Colonic mucosa (tissue), 4 donors: ENCODE data around the gene JAKMIP1. TPM values are rescaled to one million over a fixed set of nuclear protein-coding genes. Genes with fewer than 3 reads are reported as not detected.

Experiments
- DNase-seq: peaks from one replicate; pipeline ENCODE4 v3.0.0-alpha.2; 2020
- H3K27ac ChIP-seq: fragments of 200-600 bp; one replicate; pipeline ENCODE4 v1.8.0; 2021
- H3K27me3 ChIP-seq: fragments of 200-600 bp; one replicate; pipeline ENCODE4 v1.8.0; 2021
- H3K36me3 ChIP-seq: fragments of 200-600 bp; one replicate; pipeline ENCODE4 v1.8.0; 2021
- H3K4me1 ChIP-seq: fragments of 200-600 bp; one replicate; pipeline ENCODE4 v1.8.0; 2021; ENCODE audit warnings: mild to moderate bottlenecking
- H3K4me3 ChIP-seq: fragments of 200-600 bp; one replicate; pipeline ENCODE4 v1.8.0; 2021
- H3K9ac ChIP-seq, 2 donors: one replicate each; pipeline ENCODE4 v1.7.0; 2013; ENCODE audit warnings: control low read depth in 2 of 2, low read depth in 2 of 2, low read length in 2 of 2
- H3K9me3 ChIP-seq: fragments of 200-600 bp; one replicate; pipeline ENCODE4 v1.8.0; 2021
- CTCF ChIP-seq: fragments of 200-600 bp; IDR thresholded peaks from one replicate; pipeline ENCODE4 v1.8.0; 2022; ENCODE audit warnings: antibody characterized with exemption, mild to moderate bottlenecking
- intact Hi-C: fragments of 100-400 bp; cut with DNase I; formaldehyde crosslinking; loops from one replicate; pipeline ENCODE4 v1.14.1; 2022
- total RNA-seq, 2 donors: library from RNA; stranded (reverse); fragmentation: NEBNext Ultra II Directional in 1 of 2; extraction: Animal tissue kit (Norgen Biotek cat#: 25700) in 1 of 2; gene quantifications; one replicate each; pipeline ENCODE4 v1.2.1, GENCODE V29; 2021
- donor health status: healthy.
- donor health status: DM: no; HTN: no; CAD: no.
- donor health status: DM: no; HTN: no; CAD: no.

Gene JAKMIP1
- total RNA-seq, 2 donors from 2014 or later: 0.19 to 0.42 TPM

- TF ChIP-seq CTCF: no peak
- Histone ChIP-seq H3K4me1 (no peaks in the 10 kb centered on the region), H3K36me3 (no peaks in the 10 kb centered on the region), H3K9ac (no peak overlapping the region), H3K27ac (no peak overlapping the region), H3K27me3 (no peaks in the 10 kb centered on the region), H3K9me3 (no peaks in the 10 kb centered on the region), H3K4me3 (no peak overlapping the region)
- DNase-seq: no peak
- intact Hi-C loops: no loop called here
Measured at GRCh38 chr4:6162885-6163284, 37.5 kb downstream of the JAKMIP1 start.

- Histone ChIP-seq H3K9ac (no peak overlapping the region), H3K36me3 (no peaks in the 10 kb centered on the region), H3K27ac (no peak overlapping the region), H3K9me3 (no peaks in the 10 kb centered on the region), H3K4me1 (no peaks in the 10 kb centered on the region), H3K4me3 (no peak overlapping the region), H3K27me3 (no peaks in the 10 kb centered on the region)
- DNase-seq: no peak
- intact Hi-C loops: no loop called here
- no peak for TF ChIP-seq CTCF
Measured at GRCh38 chr4:6161921-6162464, 38.4 kb downstream of the JAKMIP1 start.

GRCh38 chr4:6160536-6160935 lies 39.8 kb downstream of the JAKMIP1 start:
- Histone ChIP-seq H3K4me1 (no peaks in the 10 kb centered on the region), H3K27me3 (no peaks in the 10 kb centered on the region), H3K36me3 (no peaks in the 10 kb centered on the region), H3K9me3 (no peaks in the 10 kb centered on the region), H3K27ac (no peak overlapping the region), H3K4me3 (no peak overlapping the region), H3K9ac (no peak overlapping the region)
- no peak for TF ChIP-seq CTCF
- no peak for DNase-seq
- intact Hi-C loops: no loop called here

- Histone ChIP-seq H3K9me3 (no peaks in the 10 kb centered on the region), H3K4me1 (no peaks in the 10 kb centered on the region), H3K27ac (no peak overlapping the region), H3K4me3 (no peak overlapping the region), H3K27me3 (no peaks in the 10 kb centered on the region), H3K9ac (no peak overlapping the region), H3K36me3 (no peaks in the 10 kb centered on the region)
- DNase-seq: no peak
- TF ChIP-seq CTCF: no peak
- intact Hi-C loops: no loop called here
Measured at GRCh38 chr4:6157926-6158325, 42.4 kb downstream of the JAKMIP1 start.

GRCh38 chr4:6155996-6156750 lies 44.2 kb downstream of the JAKMIP1 start:
- no peaks in the 10 kb centered on the region for H3K4me1 ChIP-seq
- DNase-seq: no peak
- no peak overlapping the region for H3K27ac ChIP-seq
- no peak overlapping the region for H3K9ac ChIP-seq
- no peaks in the 10 kb centered on the region for H3K36me3 ChIP-seq
- no peaks in the 10 kb centered on the region for H3K27me3 ChIP-seq
- no peak overlapping the region for H3K4me3 ChIP-seq
- no peaks in the 10 kb centered on the region for H3K9me3 ChIP-seq
- intact Hi-C loops: no loop called here
- no peak for TF ChIP-seq CTCF
